K562 (cell line): Measurements from ENCODE around the gene PRDX2. TPM values are rescaled to one million over a fixed set of nuclear protein-coding genes. Genes with fewer than 3 reads are reported as not detected.

Source experiments
- FOXK2 ChIP-seq, 2 experiments: fragments of 450-650 bp; IDR thresholded peaks in 1 of 2; conservative IDR thresholded peaks in 1 of 2; 2 replicates each; pipeline ENCODE4 v1.6.1; 2016; ENCODE audit warnings: low read depth in 2 of 2, mild to moderate bottlenecking in 1 of 2
- FUS ChIP-seq: fragments of 200-400 bp; formaldehyde crosslinking; optimal IDR thresholded peaks from 2 replicates; pipeline ENCODE3; 2017; ENCODE audit warnings: low read depth, low read length
- NFIC ChIP-seq: fragments of 450-650 bp; IDR thresholded peaks from 2 replicates; pipeline ENCODE4 v1.6.1; 2017; ENCODE audit warnings: mild to moderate bottlenecking, inconsistent platforms
- NONO ChIP-seq, 2 experiments: fragments of 200-400 bp in 1 of 2; fragments of 450-650 bp in 1 of 2; formaldehyde crosslinking in 1 of 2; IDR thresholded peaks; 2 replicates each; pipeline ENCODE4 v1.6.1; 2017; ENCODE audit warnings: low read depth in 2 of 2, mild to moderate bottlenecking in 2 of 2, moderate library complexity in 2 of 2, low read length in 1 of 2
- STAG1 ChIP-seq: sonication (generic); formaldehyde crosslinking; IDR thresholded peaks from 2 replicates; pipeline ENCODE4 v1.5.0; 2020; ENCODE audit warnings: missing genetic modification reagents, borderline replicate concordance
- ZNF140 ChIP-seq: fragments of 250-450 bp; sonication (Bioruptor Pico); IDR thresholded peaks from 2 replicates; pipeline ENCODE4 v1.8.0; 2021; ENCODE audit warnings: moderate library complexity, mild to moderate bottlenecking, inconsistent platforms
- ZNF551 ChIP-seq: fragments of 250-450 bp; sonication (Bioruptor Pico); IDR thresholded peaks from 2 replicates; pipeline ENCODE4 v1.5.0; 2021; ENCODE audit warnings: mild to moderate bottlenecking, moderate library complexity
- ZNF764 ChIP-seq: fragments of 250-450 bp; sonication (Bioruptor Pico); IDR thresholded peaks from 2 replicates; pipeline ENCODE4 v1.4.0; 2020; ENCODE audit warnings: low read depth, mild to moderate bottlenecking, moderate library complexity
- polyA plus RNA-seq, 8 experiments: library from polyadenylated mRNA; depleted of rRNA in 4 of 8; stranded (reverse) in 5 of 8; unstranded in 3 of 8; fragments of >200 nt; fragmentation: Nextera tagmentation in 2 of 8; fragmentation: Illumina TruSeq in 1 of 8; extraction: Ambion mirVana in 2 of 8; extraction: Trizol in 1 of 8; gene quantifications; 2 replicates each; pipeline versions ENCODE4 v1.2.1 to v1.2.3, GENCODE V29; 2011 to 2014; ENCODE audit warnings: inconsistent platforms in 1 of 8, missing spikeins in 1 of 8
- total RNA-seq, 7 experiments: library from RNA; depleted of rRNA in 6 of 7; stranded (reverse); fragments of >200 nt in 6 of 7; fragmentation: Illumina TruSeq in 2 of 7; extraction: Trizol in 2 of 7; gene quantifications; 2 replicates each; pipeline versions ENCODE4 v1.2.1 to v1.2.3, GENCODE V29; 2011 to 2021; ENCODE audit warnings: low replicate concordance in 1 of 7
- TF ChIP-seq, protein P1 (sequence below): IDR thresholded peaks from 2 replicates; pipeline ENCODE4 v1.6.1; 2016; ENCODE audit warnings: missing genetic modification characterization, missing compliant biosample characterization

The PRDX2 gene
- total and polyA plus RNA-seq, 9 of the 15 experiments (the other 6 are each of a cell fraction or from before 2014, with no cell fraction given): 206 to 1,183 (median 415) TPM

DNA sequence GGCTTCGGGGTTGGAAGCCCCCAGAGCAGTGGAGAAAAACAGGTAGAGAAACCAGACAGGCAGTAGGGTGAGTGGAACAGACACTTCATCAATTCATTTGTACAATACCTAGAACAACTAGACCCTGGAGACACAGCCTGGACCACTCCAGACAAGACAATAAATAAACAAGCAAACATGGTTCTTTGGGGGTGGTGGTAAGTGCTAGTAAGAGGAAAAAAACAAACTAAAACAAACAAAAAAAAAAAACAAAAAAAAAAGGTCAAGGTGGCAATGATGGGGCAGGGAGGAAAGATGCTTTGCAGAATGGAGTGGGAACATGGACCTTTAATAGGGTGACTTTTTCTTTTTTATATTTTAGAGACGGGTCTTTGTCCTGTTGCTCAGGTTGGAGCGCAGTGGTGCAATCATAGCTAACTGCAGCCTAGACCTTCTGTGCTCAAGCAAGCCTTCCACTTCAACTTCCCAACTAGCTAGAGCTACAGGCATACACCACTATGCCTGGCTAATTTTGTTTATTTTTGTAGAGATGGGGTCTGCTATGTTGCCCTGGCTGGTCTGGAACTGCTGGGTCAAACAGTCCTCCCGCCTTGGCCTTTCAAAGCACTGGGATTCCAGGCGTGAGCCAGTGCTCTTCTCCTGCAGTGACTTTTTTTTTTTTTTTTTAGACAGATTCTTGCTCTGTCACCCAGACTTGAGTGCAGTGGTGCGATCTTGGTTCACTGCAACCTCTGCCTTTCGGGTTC lies 7.2 kb downstream of the PRDX2 start (continued):
- TF ChIP-seq FOXK2 (conservative IDR thresholded peaks at IDR 0.05 in 1 of 2, IDR thresholded peaks at IDR 0.05 in 1 of 2; ENCODE audit: low read depth in 2 of 2) (0 out of 4 replicates have a peak, but pooled peaks of 1 of the 2 experiments have one; percentile 19), FUS (peak; percentile 1), STAG1 (CRISPR knock-in tag) (no peak), NFIC (no peak), ZNF140 (CRISPR knock-in tag) (no peak), NONO (IDR thresholded peaks at IDR 0.05; ENCODE audit: low read depth in 2 of 2, low read length in 1 of 2) (no peak), ZNF764 (CRISPR knock-in tag) (no peak), ZNF551 (no peak)
- TF ChIP-seq, protein P1, sequence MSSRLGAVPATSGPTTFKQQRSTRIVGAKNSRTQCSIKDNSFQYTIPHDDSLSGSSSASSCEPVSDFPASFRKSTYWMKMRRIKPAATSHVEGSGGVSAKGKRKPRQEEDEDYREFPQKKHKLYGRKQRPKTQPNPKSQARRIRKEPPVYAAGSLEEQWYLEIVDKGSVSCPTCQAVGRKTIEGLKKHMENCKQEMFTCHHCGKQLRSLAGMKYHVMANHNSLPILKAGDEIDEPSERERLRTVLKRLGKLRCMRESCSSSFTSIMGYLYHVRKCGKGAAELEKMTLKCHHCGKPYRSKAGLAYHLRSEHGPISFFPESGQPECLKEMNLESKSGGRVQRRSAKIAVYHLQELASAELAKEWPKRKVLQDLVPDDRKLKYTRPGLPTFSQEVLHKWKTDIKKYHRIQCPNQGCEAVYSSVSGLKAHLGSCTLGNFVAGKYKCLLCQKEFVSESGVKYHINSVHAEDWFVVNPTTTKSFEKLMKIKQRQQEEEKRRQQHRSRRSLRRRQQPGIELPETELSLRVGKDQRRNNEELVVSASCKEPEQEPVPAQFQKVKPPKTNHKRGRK (tag): 0 out of 2 replicates have a peak, but pooled peaks have one; percentile 35
